Heart left ventricle (tissue), 16 donors: Measurements from ENCODE around the gene MREG. TPM values are rescaled to one million over a fixed set of nuclear protein-coding genes. Genes with fewer than 3 reads are reported as not detected.

Source experiments
- ATAC-seq, 4 donors: fragments of 200-7000 bp; cut with Tn5 transposase; one replicate each; pipeline ENCODE4 v1.9.1; 2020 to 2022; ENCODE audit warnings: moderate library complexity in 4 of 4, mild to moderate bottlenecking in 3 of 4, moderate number of reproducible peaks in 1 of 4
- DNase-seq, 5 donors: peaks; one replicate each; pipeline ENCODE4 v3.0.0-alpha.2; 2020
- H3K27ac ChIP-seq, 12 donors: fragments of 200-600 bp; sonication (generic) in 4 of 12; one replicate each; pipeline versions ENCODE4 v1.5.0 to v1.8.0; 2016 to 2022; ENCODE audit warnings: mild to moderate bottlenecking in 2 of 12
- H3K27me3 ChIP-seq, 9 donors: fragments of 200-600 bp; sonication (generic) in 2 of 9; one replicate each; pipeline versions ENCODE4 v1.5.1 to v1.8.0; 2016 to 2022; ENCODE audit warnings: mild to moderate bottlenecking in 3 of 9
- H3K36me3 ChIP-seq, 9 donors: fragments of 200-600 bp; sonication (generic) in 2 of 9; one replicate each; pipeline versions ENCODE4 v1.5.0 to v1.8.0; 2018 to 2022; ENCODE audit warnings: mild to moderate bottlenecking in 2 of 9
- H3K4me1 ChIP-seq, 12 donors: fragments of 200-600 bp; sonication (generic) in 4 of 12; one replicate each; pipeline versions ENCODE4 v1.5.0 to v1.8.0; 2016 to 2022; ENCODE audit warnings: mild to moderate bottlenecking in 3 of 12
- H3K4me3 ChIP-seq, 12 donors: fragments of 200-600 bp; sonication (generic) in 4 of 12; one replicate each; pipeline versions ENCODE4 v1.5.0 to v1.8.0; 2017 to 2022; ENCODE audit warnings: mild to moderate bottlenecking in 9 of 12, moderate library complexity in 4 of 12
- H3K9me3 ChIP-seq, 12 donors: fragments of 200-600 bp; sonication (generic) in 4 of 12; one replicate each; pipeline versions ENCODE4 v1.5.0 to v1.8.0; 2016 to 2022; ENCODE audit warnings: mild to moderate bottlenecking in 1 of 12
- POLR2A ChIP-seq, 2 donors: fragments of 450-650 bp; IDR thresholded peaks; one replicate each; pipeline ENCODE4 v1.6.1; 2017; ENCODE audit warnings: antibody characterized with exemption in 2 of 2, mild to moderate bottlenecking in 2 of 2, moderate library complexity in 2 of 2
- WGBS, 4 donors: extraction: QIAGEN DNeasy Blood & Tissue Kit in 2 of 4; methylation state at CpG; one replicate each; pipeline versions ENCODE4 v1.1.5 to v1.1.7; 2013 to 2018; 5-methylcytosine and 5-hydroxymethylcytosine counted together
- intact Hi-C, 10 donors: fragments of 100-400 bp; cut with DNase I; formaldehyde crosslinking; loops; one replicate each; pipeline versions ENCODE4 v1.11.1 to v1.14.2; 2022
- polyA plus RNA-seq, 2 donors: library from polyadenylated mRNA; stranded (reverse); fragments of 200-250 nt; gene quantifications; one replicate each; pipeline ENCODE4 v1.2.3, GENCODE V29; 2013
- total RNA-seq, 9 donors: library from RNA; depleted of rRNA in 2 of 9; stranded (reverse); fragments of >200 nt in 2 of 9; fragmentation: NEBNext Ultra II Directional in 3 of 9; extraction: Animal tissue kit (Norgen Biotek cat#: 25700) in 3 of 9; gene quantifications; one replicate each; pipeline versions ENCODE4 v1.1.0 to v1.2.4, GENCODE V29; 2016 to 2023
- TF ChIP-seq, protein P1 (sequence below), 12 donors: fragments of 200-600 bp; sonication (generic) in 4 of 12; IDR thresholded peaks; one replicate each; pipeline versions ENCODE4 v1.5.0 to v1.8.0; 2018 to 2022; ENCODE audit warnings: antibody characterized with exemption in 12 of 12, mild to moderate bottlenecking in 5 of 12
- donor health status: ischemic (EF 13 %, LVEDD 7.1; RV severe dilation, severe dysfunction).
- donor health status: healthy with polysubstance abuse.
- donor health status: DM: no; HTN: yes; CAD: no.
- donor health status: DM: no; HTN: no; CAD: no.
- donor health status: ischemic (EF 25% LVEDD 6.9; RV normal size, moderate dysfunction).
- donor health status: ischemic (EF 25% LVEDD 5.7; RV mildly dilated, moderate dysfunction).
- donor health status: healthy.
- donor health status: DM: yes; HTN: yes; CAD: no.
- donor health status: ischemic (EF 35%, LVEDD 5.7; RV mildly dilated, moderate dysfunction).
- donor health status: nonischemic (EF 11% LVEDD 7.7; RV severe dilation, severe dysfunction).
- donor health status: DM: yes; HTN: yes; CAD: no.
- donor health status: PGD.
- donor health status: ischemic (EF 29% LVEDD 5.4; RV normal size, mild dysfunction).
- donor health status: nonischemic (EF 23%, LVEDD 6.1; RV moderate dilation, normal function).

Gene MREG
- total and polyA plus RNA-seq, 11 donors, result 0.14 to 2.4 (median 0.34) TPM; not detected in 1

DNA sequence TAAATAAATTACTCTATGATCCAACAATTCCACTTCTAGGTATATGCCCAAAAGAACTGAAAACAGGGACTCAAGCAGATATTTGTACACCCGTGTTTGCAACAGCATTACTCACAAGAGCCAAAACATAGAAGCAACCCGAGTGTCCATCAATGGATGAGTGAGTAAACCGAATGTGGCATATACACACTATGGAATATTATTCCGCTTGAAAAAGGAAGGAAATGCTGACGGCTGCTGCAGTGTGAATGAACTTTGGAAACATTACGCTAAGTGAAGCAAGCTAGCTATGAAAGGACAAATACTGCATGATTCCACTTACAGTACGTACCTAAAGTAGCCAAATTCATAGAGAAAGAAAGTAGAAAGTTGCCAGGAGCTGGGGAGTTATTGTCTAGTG lies 32.2 kb downstream of the MREG start:
- Histone ChIP-seq H3K36me3 (no peaks in the 10 kb centered on the region), H3K4me1 (no peaks in the 10 kb centered on the region), H3K4me3 (no peak overlapping the region), H3K27me3 (no peaks in the 10 kb centered on the region), H3K27ac (no peak overlapping the region), H3K9me3 (peaks cover 0 to 4% (median 0%) of the 10 kb centered on the region in 12 donors)
- TF ChIP-seq, protein P1, sequence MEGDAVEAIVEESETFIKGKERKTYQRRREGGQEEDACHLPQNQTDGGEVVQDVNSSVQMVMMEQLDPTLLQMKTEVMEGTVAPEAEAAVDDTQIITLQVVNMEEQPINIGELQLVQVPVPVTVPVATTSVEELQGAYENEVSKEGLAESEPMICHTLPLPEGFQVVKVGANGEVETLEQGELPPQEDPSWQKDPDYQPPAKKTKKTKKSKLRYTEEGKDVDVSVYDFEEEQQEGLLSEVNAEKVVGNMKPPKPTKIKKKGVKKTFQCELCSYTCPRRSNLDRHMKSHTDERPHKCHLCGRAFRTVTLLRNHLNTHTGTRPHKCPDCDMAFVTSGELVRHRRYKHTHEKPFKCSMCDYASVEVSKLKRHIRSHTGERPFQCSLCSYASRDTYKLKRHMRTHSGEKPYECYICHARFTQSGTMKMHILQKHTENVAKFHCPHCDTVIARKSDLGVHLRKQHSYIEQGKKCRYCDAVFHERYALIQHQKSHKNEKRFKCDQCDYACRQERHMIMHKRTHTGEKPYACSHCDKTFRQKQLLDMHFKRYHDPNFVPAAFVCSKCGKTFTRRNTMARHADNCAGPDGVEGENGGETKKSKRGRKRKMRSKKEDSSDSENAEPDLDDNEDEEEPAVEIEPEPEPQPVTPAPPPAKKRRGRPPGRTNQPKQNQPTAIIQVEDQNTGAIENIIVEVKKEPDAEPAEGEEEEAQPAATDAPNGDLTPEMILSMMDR (IDR thresholded peaks at IDR 0.05), result no peak
- no peak for TF ChIP-seq POLR2A (IDR thresholded peaks at IDR 0.05)
- intact Hi-C loops, result no loop called here
- ATAC-seq (no peak), DNase-seq (no peak)
- 81 to 94% (median 85%) methylated on average over 7 of the region's 7 CpGs for WGBS, 4 donors

DNA sequence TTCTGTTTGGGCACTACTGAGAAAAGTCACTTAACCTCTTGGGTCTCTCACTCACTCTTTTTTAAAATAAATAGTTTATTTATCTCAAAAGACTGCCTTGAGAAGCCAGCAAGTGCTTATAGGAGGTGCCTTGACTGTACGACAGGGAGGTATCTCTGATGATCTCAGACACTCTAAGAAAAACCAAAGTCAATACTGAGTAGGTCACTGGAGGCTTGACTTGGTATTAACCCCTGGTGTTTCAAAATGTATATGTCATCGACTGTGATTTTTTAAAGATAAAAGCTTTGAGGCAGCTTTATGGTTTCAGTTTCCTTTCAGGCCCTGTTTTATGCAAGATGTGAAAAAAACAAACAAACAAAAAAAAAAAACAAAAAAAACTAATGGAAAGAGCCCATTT lies 33.7 kb downstream of the MREG start:
- H3K4me3 ChIP-seq, result no peak overlapping the region
- intact Hi-C loops, result no loop called here
- ATAC-seq, result no peak
- no peak for DNase-seq
- H3K9me3 ChIP-seq, result peaks cover 0 to 4% (median 0%) of the 10 kb centered on the region in 12 donors
- no peaks in the 10 kb centered on the region for H3K4me1 ChIP-seq
- H3K27ac ChIP-seq, result no peak overlapping the region
- no peak for TF ChIP-seq POLR2A (IDR thresholded peaks at IDR 0.05)
- TF ChIP-seq, protein P1 (IDR thresholded peaks at IDR 0.05), result no peak
- WGBS, 4 donors, result 77 to 86% (median 85%) methylated on average over 2 of the region's 2 CpGs
- no peaks in the 10 kb centered on the region for H3K27me3 ChIP-seq
- no peaks in the 10 kb centered on the region for H3K36me3 ChIP-seq

DNA sequence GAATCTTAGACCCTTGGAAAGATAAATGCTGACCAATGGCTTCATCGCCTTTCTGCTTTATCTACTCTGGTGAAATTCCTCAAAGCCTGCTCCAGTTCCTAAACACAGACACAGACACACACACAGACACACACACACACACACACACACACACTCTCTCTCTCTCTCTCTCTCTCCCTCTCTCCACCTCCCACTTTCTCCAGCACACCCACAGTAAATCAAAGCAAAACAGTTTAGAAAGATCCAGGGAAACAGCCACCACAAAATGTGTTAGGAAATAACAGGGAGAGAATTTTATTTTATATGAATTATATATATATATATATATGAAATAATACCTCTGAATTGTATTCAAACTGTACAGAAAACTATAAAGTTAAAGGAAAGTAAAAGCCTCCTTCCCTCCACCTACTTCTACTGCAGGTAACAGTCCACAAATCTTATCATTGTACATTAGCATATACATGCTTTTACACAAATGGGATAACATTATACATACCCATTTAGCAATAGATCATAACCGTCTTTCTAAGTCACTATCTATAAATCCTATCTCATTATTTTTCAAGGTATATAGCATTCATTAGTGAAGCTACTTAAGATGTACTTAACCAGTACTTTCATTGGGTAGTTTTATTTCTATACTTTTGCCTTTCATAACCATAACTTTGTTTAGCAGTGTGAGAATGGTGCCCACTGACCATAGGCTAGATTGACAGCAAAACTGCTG lies 38.5 kb downstream of the MREG start:
- WGBS, 4 donors, result 81 to 90% (median 84%) methylated on average over 2 of the region's 2 CpGs
- H3K36me3 ChIP-seq, result no peaks in the 10 kb centered on the region
- peaks cover 0 to 4% (median 0%) of the 10 kb centered on the region in 12 donors for H3K9me3 ChIP-seq
- ATAC-seq (no peak), DNase-seq (no peak)
- no peak for TF ChIP-seq POLR2A (IDR thresholded peaks at IDR 0.05)
- TF ChIP-seq, protein P1 (IDR thresholded peaks at IDR 0.05), result no peak
- H3K4me3 ChIP-seq, result no peak overlapping the region
- H3K27me3 ChIP-seq, result no peaks in the 10 kb centered on the region
- peaks cover 0 to 10% (median 0%) of the 10 kb centered on the region in 12 donors for H3K4me1 ChIP-seq
- H3K27ac ChIP-seq, result no peak overlapping the region
- intact Hi-C loops, result no loop called here

DNA sequence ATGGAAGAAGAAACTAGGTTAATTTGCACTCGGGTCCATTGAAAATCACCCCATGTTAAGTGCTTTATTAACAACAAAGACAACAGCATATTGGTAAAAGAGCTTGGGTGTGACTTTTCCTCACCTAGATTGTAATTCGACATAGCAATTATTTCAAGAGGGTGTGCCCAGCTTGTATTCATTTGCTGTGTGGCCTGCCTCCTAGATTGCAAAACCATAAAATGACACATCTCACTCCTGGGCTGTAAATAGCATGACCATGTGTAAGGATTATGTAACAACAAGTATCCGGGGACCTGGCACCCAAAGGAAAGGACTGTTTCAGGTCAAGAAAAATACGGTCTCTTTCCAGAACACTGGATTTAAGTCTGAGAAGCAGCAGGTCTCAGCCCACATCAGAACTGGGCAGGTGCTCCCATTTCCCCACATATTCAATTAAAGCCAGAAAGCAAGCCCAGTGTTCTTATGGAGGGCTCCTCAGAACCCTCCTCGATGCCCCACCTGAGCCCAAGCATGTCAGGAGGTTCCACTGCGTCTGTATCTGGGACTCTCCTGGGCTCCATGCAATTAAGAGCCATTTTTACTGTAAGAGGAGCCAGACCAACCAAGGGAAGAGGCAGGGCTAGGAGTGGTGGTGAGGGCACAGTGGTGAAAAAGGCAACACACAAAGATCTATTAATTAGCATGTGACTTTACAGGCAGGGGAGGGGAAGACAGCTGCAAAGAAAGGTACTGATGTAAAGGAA lies 39.2 kb downstream of the MREG start:
- TF ChIP-seq POLR2A (IDR thresholded peaks at IDR 0.05), result no peak
- TF ChIP-seq, protein P1 (IDR thresholded peaks at IDR 0.05), result no peak

More for the DNA sequence above, 39.2 kb downstream of the MREG start:
- ATAC-seq (peak in 3 of 4 donors; percentile 64 to 78 (median 67)), DNase-seq (no peak)
- H3K27me3 ChIP-seq, result no peaks in the 10 kb centered on the region
- H3K4me3 ChIP-seq, result no peak overlapping the region
- H3K36me3 ChIP-seq, result no peaks in the 10 kb centered on the region
- H3K4me1 ChIP-seq, result peaks cover 0 to 10% (median 0%) of the 10 kb centered on the region in 12 donors
- intact Hi-C loops, result no loop called here
- H3K27ac ChIP-seq, result no peak overlapping the region
- WGBS, 4 donors, result 47 to 63% (median 57%) methylated on average over 6 of the region's 6 CpGs
- H3K9me3 ChIP-seq, result peaks cover 0 to 4% (median 0%) of the 10 kb centered on the region in 12 donors
